ENCODE data around the gene KSR2.
"Not testable (repeated sequence)": the region's sequence is repeated elsewhere in the genome, so short reads cannot be mapped to it uniquely, and the experiment has no call there.

Gene KSR2

DNA sequence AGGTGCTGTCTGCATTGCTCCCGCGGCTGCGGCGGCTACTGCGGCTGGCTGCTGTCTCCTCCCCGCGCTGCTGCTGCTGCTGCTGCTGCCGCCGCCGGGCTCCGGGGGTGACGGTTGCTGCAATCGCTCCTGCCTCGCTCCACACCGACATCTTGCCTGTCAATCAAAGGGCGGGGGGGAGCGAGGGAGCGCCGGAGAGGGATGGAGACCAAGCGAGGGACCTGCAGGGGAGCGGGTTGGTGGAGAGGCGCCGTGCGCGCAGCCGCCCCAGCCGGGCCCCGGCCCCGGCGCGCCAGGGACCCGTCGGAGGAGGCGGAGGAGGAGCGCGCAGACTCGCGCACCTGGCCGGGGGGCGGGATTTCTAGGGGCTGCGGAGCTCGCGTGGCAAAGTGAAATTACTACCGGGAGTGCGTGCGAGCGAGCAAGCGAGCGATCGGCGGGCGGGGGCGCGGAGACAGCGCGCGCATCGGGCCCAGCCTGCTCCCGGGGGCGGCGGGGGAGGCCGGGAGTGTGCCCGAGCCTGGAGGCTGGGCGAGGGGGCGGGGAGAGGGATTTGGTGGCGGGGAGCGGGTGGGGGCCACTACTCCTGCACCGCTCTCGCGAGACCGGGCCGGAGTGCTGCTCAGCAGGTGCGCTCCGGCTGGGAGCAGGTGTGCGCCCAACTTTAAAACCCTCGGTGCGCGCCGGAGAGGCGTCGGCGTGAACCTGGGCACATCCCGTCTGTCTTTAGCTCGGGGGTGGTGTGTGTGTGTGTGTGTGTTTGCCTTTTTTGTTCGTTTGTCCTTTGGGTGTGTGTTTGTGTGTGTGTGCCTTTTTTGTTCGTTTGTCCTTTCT is at the start of gene KSR2:
Gene KSR2, minus strand, starts transcription at position 165 of the 834 bp plus-strand sequence. CDS start 735 bp downstream, outside the sequence.
- DNase-seq = peak; percentile 90

DNA sequence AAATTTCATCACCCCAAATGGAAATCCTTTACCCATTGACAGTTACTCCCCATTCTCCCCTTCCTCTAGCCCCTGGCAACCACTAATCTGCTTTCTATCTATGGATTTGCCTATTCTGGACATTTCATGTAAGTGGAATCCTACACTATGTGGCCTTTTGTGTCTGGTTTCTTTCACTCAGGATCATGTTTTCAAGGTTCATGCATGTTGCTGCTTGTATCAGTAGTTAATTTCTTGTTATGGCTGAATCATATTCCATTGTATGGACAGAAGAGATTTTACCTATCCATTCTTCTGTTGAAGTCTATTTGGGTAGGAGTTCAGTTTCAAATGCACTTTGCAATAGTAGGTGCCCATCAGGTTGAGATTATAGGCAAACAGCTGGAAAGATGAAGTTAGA is 49.1 kb upstream of the KSR2 start:
- DNase-seq = no peak

DNA sequence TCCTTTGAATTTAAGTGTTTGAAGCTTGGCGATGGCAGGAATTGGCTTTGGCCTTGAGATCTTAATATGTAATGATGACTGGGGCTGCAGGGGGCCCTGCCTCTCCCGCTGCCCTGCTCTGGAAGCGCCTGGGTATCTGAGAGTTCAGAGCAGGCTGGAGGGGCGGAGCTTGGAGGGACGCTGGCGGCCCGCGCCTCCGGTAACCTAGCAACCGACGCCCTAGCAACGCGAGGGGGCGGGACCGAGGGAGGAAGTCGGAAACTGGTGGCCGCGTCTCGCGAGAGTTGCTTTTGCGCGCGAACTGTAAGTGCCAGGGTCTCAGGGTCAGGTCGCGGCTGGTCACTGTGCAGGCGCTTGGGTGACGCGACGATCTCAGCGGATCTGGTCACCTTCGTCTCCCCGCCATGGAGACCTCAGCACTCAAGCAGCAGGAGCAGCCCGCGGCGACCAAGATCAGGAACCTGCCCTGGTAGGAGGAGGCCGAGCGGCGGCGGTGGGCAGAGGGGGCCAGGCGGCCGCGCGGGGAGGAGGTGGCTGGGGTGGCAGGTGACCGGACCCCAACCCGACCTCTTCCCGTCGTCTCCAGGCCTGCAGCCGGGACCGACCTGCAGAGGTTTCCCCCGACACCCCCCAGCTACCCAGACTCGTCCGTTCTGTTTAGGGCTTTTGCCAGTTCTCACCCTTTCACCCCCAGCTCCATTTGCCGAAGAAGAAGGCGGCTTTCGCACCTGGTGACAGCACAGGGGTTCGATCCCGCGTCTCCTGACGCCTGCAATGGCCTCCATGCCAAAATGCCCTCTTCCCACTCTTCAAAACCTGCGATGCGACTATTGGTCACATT is 47.9 kb upstream of the KSR2 start, which contains the start of gene RFC5:
Gene RFC5, plus strand, starts transcription at position 280 of the 841 bp plus-strand sequence. Its CDS starts 125 bp downstream, at position 405.
- peak; percentile 94 for DNase-seq

DNA sequence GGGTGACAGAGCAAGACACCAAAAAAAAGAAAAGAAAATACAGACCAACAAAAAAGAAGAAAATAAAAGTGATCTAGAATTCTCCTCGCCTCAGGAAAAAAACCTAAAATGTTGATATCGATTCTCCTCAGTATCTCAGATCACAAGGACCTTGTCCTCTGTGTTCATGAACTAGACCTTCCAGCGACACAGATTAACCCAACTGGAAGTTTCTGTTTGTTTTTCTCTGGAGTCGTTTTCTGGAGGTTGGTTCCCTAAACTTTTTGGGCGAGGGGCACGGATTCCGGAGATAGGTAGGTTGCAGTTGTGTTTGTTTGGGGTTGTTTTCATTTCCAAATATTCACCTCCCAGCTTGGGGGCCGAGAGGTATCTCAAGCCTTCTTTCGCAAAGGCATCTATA is 47.2 kb upstream of the KSR2 start:
- DNase-seq = no peak

GRCh38 chr12:118015306-118015705 is 46.5 kb upstream of the KSR2 start:
- no peak for DNase-seq

GRCh38 chr12:118013283-118013682 is 44.5 kb upstream of the KSR2 start:
- DNase-seq = no peak

- no peak for DNase-seq
Observed at GRCh38 chr12:118011961-118012360, 43.2 kb upstream of the KSR2 start.

GRCh38 chr12:118011377-118011776 is 42.6 kb upstream of the KSR2 start:
- DNase-seq = no peak

- DNase-seq = no peak
Observed at GRCh38 chr12:118010903-118011302, 42.1 kb upstream of the KSR2 start.

GRCh38 chr12:117999806-118000205 is 31.0 kb upstream of the KSR2 start:
- DNase-seq = not testable (repeated sequence)

DNA sequence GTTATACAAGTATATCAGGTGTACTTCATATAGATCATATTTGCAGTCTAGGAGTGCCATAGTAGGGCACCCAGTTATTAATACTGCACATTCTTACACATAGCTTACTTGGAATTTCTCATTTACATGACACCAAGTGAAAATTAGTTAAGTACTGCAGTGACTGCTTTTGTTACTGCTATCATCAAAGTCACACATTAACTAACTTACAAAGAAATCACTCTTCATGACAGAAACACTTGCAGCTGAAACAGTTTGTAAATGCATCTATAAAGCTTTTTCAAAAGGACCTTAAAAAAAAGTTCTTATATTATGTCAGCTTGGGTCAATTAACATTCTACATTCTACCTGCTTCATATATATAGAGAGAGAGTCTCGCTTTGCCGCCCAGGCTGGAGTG is 29.9 kb upstream of the KSR2 start:
- DNase-seq = no peak

GRCh38 chr12:117994551-117995438 is 26.0 kb upstream of the KSR2 start:
- no peak for DNase-seq

GRCh38 chr12:117986705-117987469 is 18.1 kb upstream of the KSR2 start:
- no peak for DNase-seq

DNA sequence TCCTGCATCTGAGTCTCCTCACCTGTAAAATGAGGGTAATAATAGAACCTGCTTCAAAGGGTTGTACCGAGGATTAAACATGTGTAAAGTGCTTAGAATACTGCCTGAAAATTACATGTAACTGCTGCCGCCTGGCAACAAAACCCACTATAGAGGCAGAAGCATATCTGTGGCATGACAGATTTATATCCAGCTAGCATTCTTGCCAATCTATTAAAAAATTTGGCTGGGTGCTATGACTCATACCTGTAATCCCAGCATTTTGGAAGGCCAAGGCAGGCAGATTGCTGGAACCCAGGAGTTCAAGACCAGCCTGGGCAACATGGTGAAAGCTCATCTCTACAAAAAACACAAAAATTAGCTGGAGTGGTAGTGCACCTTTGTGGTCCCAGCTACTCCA is 16.4 kb upstream of the KSR2 start:
- DNase-seq = no peak

- no peak for DNase-seq
Observed at GRCh38 chr12:117981267-117981666, 12.5 kb upstream of the KSR2 start.

DNA sequence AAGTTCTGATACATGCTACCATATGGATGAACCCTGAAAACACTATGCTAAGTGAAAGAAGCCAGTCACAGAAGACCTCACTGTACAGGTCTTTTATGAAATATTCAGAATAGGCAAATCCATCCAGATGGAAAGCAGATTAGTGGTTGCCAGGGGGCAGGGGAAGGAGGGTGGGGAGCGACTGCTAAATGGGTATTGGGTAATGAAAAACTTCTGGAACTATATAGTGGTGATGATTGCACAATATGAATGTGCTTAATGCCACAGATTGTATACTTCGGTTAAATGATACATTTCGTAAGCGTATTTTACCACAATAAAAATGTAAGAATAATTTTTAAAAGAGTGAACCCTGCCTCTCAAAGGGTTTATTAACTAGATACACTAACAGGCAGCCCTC is 11.8 kb upstream of the KSR2 start:
- no peak for DNase-seq

GRCh38 chr12:117977373-117977772 is 8.6 kb upstream of the KSR2 start:
- DNase-seq = no peak

GRCh38 chr12:117975006-117975405 is 6.2 kb upstream of the KSR2 start:
- no peak for DNase-seq

DNA sequence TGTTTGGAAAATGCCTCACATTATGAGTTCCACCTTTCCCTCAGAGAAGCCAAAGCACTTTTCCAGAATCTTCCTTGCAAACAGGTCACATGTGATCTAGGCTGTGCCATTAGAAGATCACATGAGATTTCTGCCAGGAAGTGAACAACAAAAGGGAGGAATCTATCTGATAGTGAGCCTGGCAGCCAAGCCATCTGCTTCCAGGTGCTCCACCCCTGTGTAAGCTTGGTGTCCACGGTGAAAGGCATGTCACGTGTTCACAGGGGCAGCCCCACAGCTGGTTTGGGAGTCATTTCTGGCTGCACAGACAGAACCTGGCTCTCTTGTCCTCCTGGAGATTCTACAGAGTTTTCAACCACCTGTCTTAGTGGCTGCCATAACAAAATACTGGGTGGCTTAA is 3.5 kb upstream of the KSR2 start:
- DNase-seq = no peak

DNA sequence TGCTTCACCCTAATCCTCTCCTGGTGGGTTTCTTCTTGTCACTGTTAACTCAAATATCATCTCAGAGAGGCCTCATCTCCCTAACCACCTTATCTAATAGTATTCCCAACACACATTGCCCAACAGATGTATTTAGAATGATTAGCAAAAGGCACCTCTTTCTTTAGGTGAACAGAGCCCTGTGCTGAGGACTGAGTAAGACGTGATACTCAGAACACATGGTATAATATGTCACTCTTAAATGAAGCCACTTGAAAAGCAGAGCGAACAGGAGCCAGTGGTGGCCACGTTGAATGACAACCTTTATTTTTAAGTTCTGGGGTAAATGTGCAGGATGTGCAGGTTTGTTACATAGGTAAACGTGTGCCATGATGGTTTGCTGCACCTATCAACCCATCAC is 1.5 kb upstream of the KSR2 start:
- DNase-seq = no peak

GRCh38 chr12:117968151-117968789 is 520 bp downstream of the KSR2 start:
- DNase-seq = no peak

- DNase-seq = no peak
Observed at GRCh38 chr12:117967512-117967911, 1.3 kb downstream of the KSR2 start.
